Heart right ventricle (tissue), 16 donors: ENCODE data around the gene ACAP3. TPM values are rescaled to one million over a fixed set of nuclear protein-coding genes. Genes with fewer than 3 reads are reported as not detected.

Experiments used
- ATAC-seq, 8 donors: fragments of 200-7000 bp; cut with Tn5 transposase; one replicate each; pipeline ENCODE4 v1.9.1; 2020; ENCODE audit warnings: mild to moderate bottlenecking in 8 of 8, moderate library complexity in 8 of 8, moderate number of reproducible peaks in 1 of 8
- DNase-seq, 2 donors: peaks; one replicate each; pipeline ENCODE4 v3.0.0-alpha.2; 2020
- H3K27ac ChIP-seq, 10 donors: fragments of 200-600 bp; sonication (generic) in 2 of 10; one replicate each; pipeline versions ENCODE4 v1.5.0 to v1.8.0; 2020 to 2022; ENCODE audit warnings: mild to moderate bottlenecking in 3 of 10
- H3K27me3 ChIP-seq, 7 donors: fragments of 200-600 bp; one replicate each; pipeline ENCODE4 v1.8.0; 2021 to 2022; ENCODE audit warnings: mild to moderate bottlenecking in 2 of 7
- H3K36me3 ChIP-seq, 9 donors: fragments of 200-600 bp; sonication (generic) in 1 of 9; one replicate each; pipeline versions ENCODE4 v1.5.0 to v1.8.0; 2020 to 2022; ENCODE audit warnings: mild to moderate bottlenecking in 2 of 9
- H3K4me1 ChIP-seq, 9 donors: fragments of 200-600 bp; sonication (generic) in 1 of 9; one replicate each; pipeline versions ENCODE4 v1.5.0 to v1.8.0; 2020 to 2022; ENCODE audit warnings: mild to moderate bottlenecking in 4 of 9
- H3K4me3 ChIP-seq, 10 donors: fragments of 200-600 bp; sonication (generic) in 2 of 10; one replicate each; pipeline versions ENCODE4 v1.5.0 to v1.8.0; 2020 to 2022; ENCODE audit warnings: mild to moderate bottlenecking in 7 of 10, moderate library complexity in 2 of 10
- H3K9me3 ChIP-seq, 11 donors: fragments of 200-600 bp in 10 of 11; sonication (generic) in 2 of 11; one replicate each; pipeline versions ENCODE4 v1.5.0 to v1.8.0; 2013 to 2022; ENCODE audit warnings: mild to moderate bottlenecking in 2 of 11, control low read depth in 1 of 11, moderate library complexity in 1 of 11
- CTCF ChIP-seq, 9 donors: fragments of 200-600 bp; sonication (generic) in 2 of 9; IDR thresholded peaks; one replicate each; pipeline versions ENCODE4 v1.5.0 to v1.8.0; 2021 to 2022; ENCODE audit warnings: antibody characterized with exemption in 9 of 9, mild to moderate bottlenecking in 5 of 9, moderate library complexity in 1 of 9
- WGBS, 2 donors: extraction: QIAGEN DNeasy Blood & Tissue Kit; methylation state at CpG; one replicate each; pipeline ENCODE4 v1.1.7; 2013; ENCODE audit warnings: inconsistent platforms in 1 of 2; 5-methylcytosine and 5-hydroxymethylcytosine counted together
- intact Hi-C, 10 donors: fragments of 100-400 bp; cut with DNase I; formaldehyde crosslinking; loops; one replicate each; pipeline versions ENCODE4 v1.11.1 to v1.14.2; 2022
- polyA plus RNA-seq, 2 donors: library from polyadenylated mRNA; stranded (reverse); fragments of 200-250 nt; gene quantifications; one replicate each; pipeline ENCODE4 v1.2.3, GENCODE V29; 2013
- total RNA-seq, 10 donors: library from RNA; stranded (reverse); fragmentation: NEBNext Ultra II Directional in 3 of 10; extraction: Animal tissue kit (Norgen Biotek cat#: 25700) in 3 of 10; gene quantifications; one replicate each; pipeline versions ENCODE4 v1.2.1 to v1.2.4, GENCODE V29; 2021 to 2023
- donor health status: Arrhythmogenic right ventricular cardiomyopathy.
- donor health status: ischemic (EF 13 %, LVEDD 7.1; RV severe dilation, severe dysfunction).
- donor health status: healthy with polysubstance abuse.
- donor health status: DM: no; HTN: yes; CAD: no.
- donor health status: DM: no; HTN: no; CAD: no.
- donor health status: ischemic (EF 25% LVEDD 6.9; RV normal size, moderate dysfunction).
- donor health status: ischemic (EF 25% LVEDD 5.7; RV mildly dilated, moderate dysfunction).
- donor health status: healthy.
- donor health status: DM: yes; HTN: yes; CAD: no.
- donor health status: Ischemic cardiomyopathy.
- donor health status: ischemic (EF 35%, LVEDD 5.7; RV mildly dilated, moderate dysfunction).
- donor health status: nonischemic (EF 11% LVEDD 7.7; RV severe dilation, severe dysfunction).
- donor health status: DM: yes; HTN: yes; CAD: no.
- donor health status: PGD.
- donor health status: ischemic (EF 29% LVEDD 5.4; RV normal size, mild dysfunction).
- donor health status: nonischemic (EF 23%, LVEDD 6.1; RV moderate dilation, normal function).

The ACAP3 gene
- total and polyA plus RNA-seq, 12 donors = 22.2 to 152 (median 30.4) TPM

GRCh38 chr1:1312450-1313314 is 5.0 kb upstream of the ACAP3 start:
- H3K4me1 ChIP-seq = peaks cover 4 to 22% (median 16%) of the 10 kb centered on the region in 9 donors
- H3K4me3 ChIP-seq = no peak overlapping the region
- no peak for DNase-seq
- H3K36me3 ChIP-seq = peaks cover 4 to 76% (median 37%) of the 10 kb centered on the region in 9 donors
- H3K27ac ChIP-seq = no peak overlapping the region
- no peak for TF ChIP-seq CTCF (IDR thresholded peaks at IDR 0.05)
- no peaks in the 10 kb centered on the region for H3K27me3 ChIP-seq
- 93 to 95% methylated on average over 49 of the region's 49 CpGs for WGBS, 2 donors
- intact Hi-C loops = no loop called here
- ATAC-seq = no peak
- no peaks in the 10 kb centered on the region for H3K9me3 ChIP-seq

GRCh38 chr1:1311107-1312104 is 3.7 kb upstream of the ACAP3 start:
- Histone ChIP-seq H3K27me3 (no peaks in the 10 kb centered on the region), H3K27ac (no peak overlapping the region), H3K9me3 (no peaks in the 10 kb centered on the region), H3K4me3 (no peak overlapping the region), H3K36me3 (peaks cover 4 to 63% (median 37%) of the 10 kb centered on the region in 9 donors), H3K4me1 (peaks cover 9 to 26% (median 24%) of the 10 kb centered on the region in 9 donors)
- ATAC-seq = no peak
- 91 to 93% methylated on average over 22 of the region's 22 CpGs for WGBS, 2 donors
- no peak for DNase-seq
- intact Hi-C loops = no loop called here
- no peak for TF ChIP-seq CTCF (IDR thresholded peaks at IDR 0.05)

GRCh38 chr1:1310476-1311053 is 2.8 kb upstream of the ACAP3 start:
- 90 to 91% methylated on average over 21 of the region's 21 CpGs for WGBS, 2 donors
- Histone ChIP-seq H3K4me3 (no peak overlapping the region), H3K4me1 (peaks cover 16 to 34% (median 32%) of the 10 kb centered on the region in 9 donors), H3K27me3 (no peaks in the 10 kb centered on the region), H3K36me3 (peaks cover 4 to 57% (median 33%) of the 10 kb centered on the region in 9 donors), H3K27ac (no peak overlapping the region), H3K9me3 (no peaks in the 10 kb centered on the region)
- no peak for TF ChIP-seq CTCF (IDR thresholded peaks at IDR 0.05)
- no peak for DNase-seq
- no peak for ATAC-seq
- intact Hi-C loops = no loop called here

- ATAC-seq = no peak
- Histone ChIP-seq H3K9me3 (no peaks in the 10 kb centered on the region), H3K27me3 (no peaks in the 10 kb centered on the region), H3K4me3 (no peak overlapping the region), H3K36me3 (peaks cover 4 to 55% (median 33%) of the 10 kb centered on the region in 9 donors), H3K4me1 (peaks cover 19 to 40% (median 37%) of the 10 kb centered on the region in 9 donors), H3K27ac (peak overlapping the region in 1 of 10 donors; percentile 98)
- 89 to 91% methylated on average over 3 of the region's 3 CpGs for WGBS, 2 donors
- intact Hi-C loops = no loop called here
- no peak for TF ChIP-seq CTCF (IDR thresholded peaks at IDR 0.05)
- DNase-seq = no peak
Observed at GRCh38 chr1:1310109-1310385, 2.3 kb upstream of the ACAP3 start.
